Activated naive CD8-positive, alpha-beta T cell treated with anti-CD3 and anti-CD28 coated beads, Interleukin-2, amount 10 ng/mL, durations not matched to agents 7 days and 5 days (primary cell): ENCODE data around the gene SRRD. TPM values are rescaled to one million over a fixed set of nuclear protein-coding genes. Genes with fewer than 3 reads are reported as not detected.
A peak's percentile ranks its signal among the peaks of the same experiment; 100 is the strongest.

ENCODE experiments used
- ATAC-seq: fragments of 150-1000 bp; cut with Tn5 transposase; one replicate; pipeline ENCODE4 v1.10.0; 2021; ENCODE audit warnings: low read depth, moderate library complexity
- POLR2A ChIA-PET: fragments of 350-600 bp; sonication (Branson Sonifier 250); formaldehyde crosslinking; loops from one replicate; lab custom pipeline; 2021; ENCODE audit warnings: antibody characterized with exemption; lab: Charles Lee
- DNase-seq: peaks from one replicate; pipeline ENCODE4 v3.0.0; 2021
- H3K27ac Mint-ChIP-seq: one replicate; pipeline ENCODE4 v1.8.0; 2022; ENCODE audit warnings: mild to moderate bottlenecking, mixed read lengths
- H3K27me3 Mint-ChIP-seq: one replicate; pipeline ENCODE4 v1.8.0; 2022; ENCODE audit warnings: mild to moderate bottlenecking, moderate library complexity, mixed read lengths
- H3K36me3 Mint-ChIP-seq: one replicate; pipeline ENCODE4 v1.8.0; 2021; ENCODE audit warnings: mild to moderate bottlenecking, mixed read lengths
- H3K4me1 Mint-ChIP-seq: one replicate; pipeline ENCODE4 v1.8.0; 2021; ENCODE audit warnings: mixed read lengths
- H3K4me3 Mint-ChIP-seq: one replicate; pipeline ENCODE4 v1.8.0; 2022; ENCODE audit warnings: mild to moderate bottlenecking, moderate library complexity, mixed read lengths
- H3K9me3 Mint-ChIP-seq: one replicate; pipeline ENCODE4 v1.8.0; 2021; ENCODE audit warnings: mixed read lengths
- total RNA-seq, 2 experiments: library from RNA; stranded (reverse); gene quantifications; one replicate each; pipeline ENCODE4 v1.2.3, GENCODE V29; 2021

SRRD gene
- total RNA-seq, 2 experiments from 2014 or later: 18.9 to 19.2 TPM

GRCh38 chr22:26446808-26447515 lies 36.7 kb upstream of the SRRD start:
- H3K36me3 Mint-ChIP-seq: peaks cover 3% of the 10 kb centered on the region
- H3K4me1 Mint-ChIP-seq: peaks cover 4% of the 10 kb centered on the region
- H3K27ac Mint-ChIP-seq: no peak overlapping the region
- H3K4me3 Mint-ChIP-seq: no peak overlapping the region
- DNase-seq (no peak), ATAC-seq (no peak)
- H3K9me3 Mint-ChIP-seq: no peaks in the 10 kb centered on the region
- no peaks in the 10 kb centered on the region for H3K27me3 Mint-ChIP-seq
- POLR2A ChIA-PET: no interaction called here

- Mint-ChIP-seq H3K36me3 (peaks cover 5% of the 10 kb centered on the region), H3K9me3 (no peaks in the 10 kb centered on the region), H3K27me3 (no peaks in the 10 kb centered on the region), H3K4me3 (no peak overlapping the region), H3K27ac (no peak overlapping the region), H3K4me1 (peaks cover 2% of the 10 kb centered on the region)
- POLR2A ChIA-PET: no interaction called here
- DNase-seq: no peak
- no peak for ATAC-seq
These were observed 35.9 kb upstream of the SRRD start for GRCh38 chr22:26447584-26448329.

- Mint-ChIP-seq H3K4me3 (no peak overlapping the region), H3K4me1 (peaks cover 2% of the 10 kb centered on the region), H3K36me3 (peaks cover 5% of the 10 kb centered on the region), H3K9me3 (no peaks in the 10 kb centered on the region), H3K27me3 (no peaks in the 10 kb centered on the region), H3K27ac (no peak overlapping the region)
- POLR2A ChIA-PET: no interaction called here
- no peak for ATAC-seq
- DNase-seq: no peak
These were observed 35.3 kb upstream of the SRRD start for GRCh38 chr22:26448334-26448733.

GRCh38 chr22:26448941-26449340 lies 34.7 kb upstream of the SRRD start:
- Mint-ChIP-seq H3K9me3 (no peaks in the 10 kb centered on the region), H3K36me3 (peaks cover 5% of the 10 kb centered on the region), H3K27me3 (no peaks in the 10 kb centered on the region), H3K27ac (no peak overlapping the region), H3K4me3 (no peak overlapping the region), H3K4me1 (peaks cover 5% of the 10 kb centered on the region)
- no peak for ATAC-seq
- DNase-seq: no peak
- POLR2A ChIA-PET: no interaction called here

GRCh38 chr22:26450453-26451185 lies 33.1 kb upstream of the SRRD start:
- H3K27me3 Mint-ChIP-seq: no peaks in the 10 kb centered on the region
- no peak overlapping the region for H3K4me3 Mint-ChIP-seq
- H3K9me3 Mint-ChIP-seq: no peaks in the 10 kb centered on the region
- H3K4me1 Mint-ChIP-seq: peaks cover 5% of the 10 kb centered on the region
- no peak for DNase-seq
- peaks cover 4% of the 10 kb centered on the region for H3K36me3 Mint-ChIP-seq
- no peak for ATAC-seq
- no peak overlapping the region for H3K27ac Mint-ChIP-seq
- POLR2A ChIA-PET: no interaction called here

GRCh38 chr22:26452236-26453016 lies 31.3 kb upstream of the SRRD start:
- H3K27me3 Mint-ChIP-seq: no peaks in the 10 kb centered on the region
- no peak overlapping the region for H3K4me3 Mint-ChIP-seq
- DNase-seq: peak; percentile 7
- H3K36me3 Mint-ChIP-seq: peaks cover 9% of the 10 kb centered on the region
- POLR2A ChIA-PET: no interaction called here
- no peak for ATAC-seq
- H3K9me3 Mint-ChIP-seq: no peaks in the 10 kb centered on the region
- H3K4me1 Mint-ChIP-seq: peaks cover 5% of the 10 kb centered on the region
- no peak overlapping the region for H3K27ac Mint-ChIP-seq

- peaks cover 5% of the 10 kb centered on the region for H3K4me1 Mint-ChIP-seq
- peaks cover 9% of the 10 kb centered on the region for H3K36me3 Mint-ChIP-seq
- DNase-seq: no peak
- POLR2A ChIA-PET: no interaction called here
- no peak overlapping the region for H3K27ac Mint-ChIP-seq
- H3K9me3 Mint-ChIP-seq: no peaks in the 10 kb centered on the region
- H3K27me3 Mint-ChIP-seq: no peaks in the 10 kb centered on the region
- no peak overlapping the region for H3K4me3 Mint-ChIP-seq
- ATAC-seq: no peak
These were observed 30.5 kb upstream of the SRRD start for GRCh38 chr22:26453216-26453615.

GRCh38 chr22:26453812-26454500 lies 29.7 kb upstream of the SRRD start:
- Mint-ChIP-seq H3K9me3 (no peaks in the 10 kb centered on the region), H3K4me3 (no peak overlapping the region), H3K27ac (no peak overlapping the region), H3K27me3 (no peaks in the 10 kb centered on the region), H3K36me3 (peaks cover 11% of the 10 kb centered on the region), H3K4me1 (peaks cover 5% of the 10 kb centered on the region)
- DNase-seq: peak; percentile 4
- POLR2A ChIA-PET: no interaction called here
- no peak for ATAC-seq

- POLR2A ChIA-PET: no interaction called here
- ATAC-seq (no peak), DNase-seq (peak; percentile 20)
- Mint-ChIP-seq H3K27me3 (no peaks in the 10 kb centered on the region), H3K9me3 (no peaks in the 10 kb centered on the region), H3K4me1 (peaks cover 3% of the 10 kb centered on the region), H3K27ac (peak overlapping the region; percentile 21), H3K36me3 (peaks cover 13% of the 10 kb centered on the region), H3K4me3 (no peak overlapping the region)
These were observed 25.9 kb upstream of the SRRD start for GRCh38 chr22:26457661-26458272.

- POLR2A ChIA-PET: no interaction called here
- Mint-ChIP-seq H3K27ac (no peak overlapping the region), H3K4me1 (no peaks in the 10 kb centered on the region), H3K27me3 (no peaks in the 10 kb centered on the region), H3K9me3 (no peaks in the 10 kb centered on the region), H3K4me3 (no peak overlapping the region), H3K36me3 (peaks cover 18% of the 10 kb centered on the region)
- DNase-seq: no peak
- no peak for ATAC-seq
These were observed 23.5 kb upstream of the SRRD start for GRCh38 chr22:26460202-26460601.

- H3K4me3 Mint-ChIP-seq: no peak overlapping the region
- H3K36me3 Mint-ChIP-seq: peaks cover 12% of the 10 kb centered on the region
- ATAC-seq (no peak), DNase-seq (peak; percentile 52)
- H3K27me3 Mint-ChIP-seq: no peaks in the 10 kb centered on the region
- no peaks in the 10 kb centered on the region for H3K4me1 Mint-ChIP-seq
- no peaks in the 10 kb centered on the region for H3K9me3 Mint-ChIP-seq
- POLR2A ChIA-PET: interaction anchor here (0.5 kb wide), 1 partner anchor 14 kb away, joined by 3 read pairs; no protein-coding TSS in a partner anchor
- peak overlapping the region; percentile 48 for H3K27ac Mint-ChIP-seq
These were observed 22.4 kb upstream of the SRRD start for GRCh38 chr22:26461188-26461810.

- H3K36me3 Mint-ChIP-seq: peaks cover 14% of the 10 kb centered on the region
- DNase-seq (no peak), ATAC-seq (no peak)
- H3K4me1 Mint-ChIP-seq: no peaks in the 10 kb centered on the region
- H3K27me3 Mint-ChIP-seq: no peaks in the 10 kb centered on the region
- POLR2A ChIA-PET: interaction anchor here (0.6 kb wide), 1 partner anchor 25 kb away, joined by 3 read pairs; no protein-coding TSS in a partner anchor
- no peak overlapping the region for H3K27ac Mint-ChIP-seq
- no peak overlapping the region for H3K4me3 Mint-ChIP-seq
- no peaks in the 10 kb centered on the region for H3K9me3 Mint-ChIP-seq
These were observed 21.6 kb upstream of the SRRD start for GRCh38 chr22:26462051-26462450.
